HG02970 (cell line): Measurements from ENCODE around the gene EIF2B4.

Experiments
- ATAC-seq: cut with Tn5 transposase; IDR thresholded peaks from one replicate; pipeline ENCODE4 v1.9.1; 2021; ENCODE audit warnings: mild to moderate bottlenecking, moderate library complexity, moderate number of reproducible peaks; ENCODE audit not compliant: unreplicated experiment, low FRiP score

EIF2B4 gene

DNA sequence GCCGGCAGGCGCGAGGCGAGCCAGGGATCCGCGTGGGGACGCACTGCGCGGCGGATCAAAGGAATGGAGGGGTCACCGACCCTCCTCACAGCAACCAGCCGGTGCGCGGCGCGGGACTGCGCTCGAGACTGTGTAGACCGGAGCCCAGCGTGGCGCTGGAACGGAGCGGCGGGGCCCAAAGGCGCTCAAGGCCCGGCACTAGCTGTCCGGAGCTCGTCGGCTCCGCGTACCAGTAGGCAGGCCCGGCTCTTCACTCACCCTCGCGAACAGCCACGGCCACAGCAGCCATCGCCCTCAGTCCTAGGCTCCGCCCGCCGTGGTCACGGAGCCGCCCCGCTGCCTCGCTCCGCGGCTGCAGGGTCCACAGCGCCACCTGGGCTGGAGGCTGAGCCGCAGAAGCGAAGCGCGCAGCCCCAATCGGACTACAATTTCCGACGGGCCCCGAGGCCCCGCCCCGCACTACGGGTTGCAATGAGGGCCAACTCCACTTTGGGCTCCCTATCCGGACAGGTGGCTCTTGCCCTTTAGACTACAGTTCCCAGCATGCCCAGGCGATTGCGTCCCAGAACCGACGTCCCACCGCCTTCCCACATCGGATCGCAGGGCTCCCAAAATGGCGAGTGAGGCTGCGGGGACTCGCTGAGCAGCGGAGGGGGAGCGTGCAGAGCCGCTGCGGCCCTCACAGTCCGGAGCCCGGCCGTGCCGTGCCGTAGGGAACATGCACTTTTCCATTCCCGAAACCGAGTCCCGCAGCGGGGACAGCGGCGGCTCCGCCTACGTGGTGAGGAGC, at the start of gene EIF2B4, which contains the start of gene SNX17:
Gene EIF2B4 (minus strand): TSS at position 313 of the 790 bp plus-strand sequence. CDS start 24 bp downstream, at position 289.
Gene SNX17 (plus strand): TSS at position 591 of the 790 bp plus-strand sequence. CDS start 128 bp downstream, at position 719.
- peak; percentile 90 for ATAC-seq

DNA sequence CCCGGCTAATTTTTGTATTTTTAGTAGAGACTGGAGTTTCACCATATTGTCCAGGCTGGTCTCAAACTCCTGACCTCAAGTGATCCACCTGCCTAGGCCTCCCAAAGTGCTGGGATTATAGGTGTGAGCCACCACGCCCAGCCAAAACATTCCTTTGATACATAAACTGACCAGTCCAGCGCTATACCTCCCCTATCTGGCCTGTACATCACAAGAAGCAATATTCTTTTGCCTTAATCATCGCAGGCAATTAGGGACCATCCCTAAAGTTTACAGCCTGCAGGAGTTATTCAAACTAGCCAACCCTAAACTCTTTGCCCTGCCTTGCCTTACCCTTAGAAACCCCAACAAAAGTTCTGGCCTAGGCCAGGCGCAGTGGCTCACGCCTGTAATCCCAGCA, 46.0 kb upstream of the EIF2B4 start:
- no peak for ATAC-seq

GRCh38 chr2:27412419-27413152, 42.4 kb upstream of the EIF2B4 start:
- no peak for ATAC-seq

DNA sequence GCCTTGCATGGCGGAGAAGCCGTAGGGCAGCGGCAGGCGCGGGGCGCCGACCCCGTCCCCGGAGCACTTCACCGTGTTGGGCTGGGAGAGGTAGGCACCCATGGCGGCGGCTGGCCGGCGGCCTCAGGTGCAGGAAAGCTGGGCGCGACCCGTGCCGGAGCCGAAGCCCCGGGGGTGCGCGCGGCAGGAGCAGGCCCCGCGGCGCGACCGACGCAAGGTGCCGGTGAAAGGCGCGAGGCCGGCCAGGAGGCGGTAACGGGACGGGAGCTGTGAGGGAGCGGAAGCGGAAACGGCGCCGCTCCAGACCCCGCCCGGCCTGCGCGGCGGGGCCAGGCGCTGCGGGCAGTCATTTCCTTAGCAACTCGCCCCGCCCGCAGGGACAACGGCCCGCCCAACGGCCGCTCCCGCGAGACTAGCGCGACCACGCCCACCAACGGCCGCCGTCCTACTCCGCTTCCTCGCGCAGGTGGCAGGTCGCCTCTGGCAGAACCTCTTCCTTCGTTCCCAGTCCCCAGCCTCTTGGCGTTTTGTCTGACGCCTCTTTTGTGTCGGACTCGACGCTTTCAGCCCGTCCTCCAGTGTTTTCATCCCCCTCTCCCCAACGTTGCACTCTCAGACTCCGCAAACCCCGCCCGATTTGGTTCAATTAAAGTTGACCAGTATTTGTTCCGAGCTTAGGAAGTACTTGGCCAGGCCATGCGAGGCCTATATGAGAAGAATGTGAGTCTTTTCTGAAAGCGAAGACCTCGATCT, 39.4 kb upstream of the EIF2B4 start, which contains the start of gene PPM1G:
Gene PPM1G (minus strand): TSS at position 271 of the 753 bp plus-strand sequence. CDS start 169 bp downstream, at position 102.
- peak; percentile 95 for ATAC-seq

GRCh38 chr2:27408601-27409320, 38.6 kb upstream of the EIF2B4 start:
- ATAC-seq = peak; percentile 12

DNA sequence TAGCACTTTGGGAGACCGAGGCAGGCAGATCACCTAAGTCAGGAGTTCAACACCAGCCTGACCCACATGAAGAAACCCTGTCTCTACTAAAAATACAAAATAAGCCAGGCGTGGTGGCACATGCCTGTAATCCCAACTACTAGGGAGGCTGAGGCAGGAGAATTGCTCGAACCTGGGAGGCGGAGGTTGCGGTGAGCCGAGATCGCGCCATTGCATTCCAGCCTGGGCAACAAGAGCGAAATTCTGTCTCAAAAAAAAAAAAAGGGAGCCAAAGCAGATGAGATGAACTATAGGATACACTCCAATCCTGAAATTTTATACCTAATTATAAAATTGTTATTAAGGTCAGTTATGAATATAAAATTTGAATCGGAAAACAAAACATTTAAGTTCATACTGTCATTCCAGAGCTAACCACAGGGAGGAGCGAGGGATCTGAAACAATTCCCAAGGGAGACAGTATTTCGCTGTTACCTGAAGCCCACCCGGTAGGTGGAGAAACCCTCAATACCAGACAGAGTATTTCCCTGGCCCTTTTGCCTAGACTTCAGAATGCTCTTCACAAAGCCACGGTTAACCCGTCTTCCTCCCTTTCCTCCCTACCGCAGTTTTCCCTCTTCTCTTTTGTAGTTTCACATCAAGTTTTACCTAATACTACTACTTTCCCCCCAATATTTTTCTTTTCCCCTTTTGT, 37.8 kb upstream of the EIF2B4 start:
- ATAC-seq = no peak

GRCh38 chr2:27400348-27401135, 30.4 kb upstream of the EIF2B4 start:
- ATAC-seq = no peak

- ATAC-seq = no peak
Observed at GRCh38 chr2:27398962-27399361, 28.8 kb upstream of the EIF2B4 start.

DNA sequence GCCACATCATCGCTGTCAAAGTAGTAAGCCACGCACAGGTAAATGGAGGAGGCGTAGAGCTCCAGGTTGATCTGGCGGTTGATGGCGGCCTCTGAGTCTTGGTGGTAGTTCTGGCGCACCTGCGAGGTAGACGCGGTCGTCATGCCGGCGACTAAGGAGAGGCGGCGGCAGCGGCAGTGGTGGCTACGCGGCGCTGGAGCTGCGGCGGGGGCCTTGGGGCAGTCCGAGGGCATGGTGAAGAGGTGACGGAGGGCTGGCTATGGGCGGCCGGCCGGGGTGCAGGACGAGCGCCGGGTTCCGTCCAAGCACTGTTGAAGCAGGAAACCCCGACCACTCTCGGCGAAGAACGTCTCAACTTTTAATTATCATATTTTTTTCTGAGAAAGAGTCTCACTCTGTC, 23.1 kb upstream of the EIF2B4 start:
- ATAC-seq = no peak

GRCh38 chr2:27390822-27391679, 20.9 kb upstream of the EIF2B4 start:
- no peak for ATAC-seq

- no peak for ATAC-seq
Observed at GRCh38 chr2:27381577-27382181, 11.5 kb upstream of the EIF2B4 start.

GRCh38 chr2:27380626-27381545, 10.7 kb upstream of the EIF2B4 start, which contains the start of gene ZNF513:
ZNF513 (minus strand) TSS chr2:27380734; CDS start chr2:27380526, 208 bp downstream.
- peak; percentile 73 for ATAC-seq

GRCh38 chr2:27379836-27380625, 9.9 kb upstream of the EIF2B4 start:
- ATAC-seq = peak; percentile 19

DNA sequence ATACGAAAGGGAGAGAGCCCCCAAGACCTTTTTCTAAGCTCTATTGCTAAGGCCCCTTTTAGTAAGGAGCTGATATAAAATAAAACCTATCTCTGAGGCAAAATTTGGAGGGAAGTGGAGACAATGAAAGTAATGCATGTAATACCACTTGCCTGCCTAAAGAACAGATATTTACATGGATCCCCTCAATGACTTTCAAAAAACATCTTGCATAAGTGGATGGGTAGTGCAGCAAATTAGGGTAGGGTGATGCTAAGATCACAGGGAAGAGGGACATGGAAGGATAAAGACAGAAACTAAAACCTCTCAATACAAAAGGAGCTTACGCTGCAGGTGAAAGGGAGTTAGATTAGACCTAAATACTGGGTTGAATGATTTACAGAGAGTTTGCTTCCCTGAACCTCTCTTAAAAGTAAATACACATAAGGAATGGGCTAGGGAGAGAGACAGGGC, 9.3 kb upstream of the EIF2B4 start:
- no peak for ATAC-seq

GRCh38 chr2:27378809-27379290, 8.7 kb upstream of the EIF2B4 start:
- no peak for ATAC-seq
